Liver (tissue), 9 donors: Measurements from ENCODE around the gene GNA15. TPM values are rescaled to one million over a fixed set of nuclear protein-coding genes. Genes with fewer than 3 reads are reported as not detected.

Experiments
- DNase-seq: peaks from one replicate; pipeline ENCODE4 v3.0.0-alpha.2; 2017; ENCODE audit warnings: low spot score
- H3K27ac ChIP-seq, 2 donors: one replicate each; pipeline ENCODE4 v1.7.0; 2013; ENCODE audit warnings: inconsistent platforms in 2 of 2, low read length in 2 of 2, control low read depth in 1 of 2, low read depth in 1 of 2, mild to moderate bottlenecking in 1 of 2
- H3K27me3 ChIP-seq, 4 donors: one replicate each; pipeline versions ENCODE4 v1.6.1 to v1.7.0; 2013; ENCODE audit warnings: low read length in 3 of 4, inconsistent platforms in 1 of 4, mild to moderate bottlenecking in 1 of 4, moderate library complexity in 1 of 4; ENCODE audit not compliant: control insufficient read depth in 4 of 4, insufficient read depth in 4 of 4
- H3K36me3 ChIP-seq, 4 donors: one replicate each; pipeline versions ENCODE4 v1.6.1 to v1.7.0; 2013; ENCODE audit warnings: low read length in 3 of 4, mild to moderate bottlenecking in 3 of 4, low read depth in 1 of 4, moderate library complexity in 1 of 4; ENCODE audit not compliant: control insufficient read depth in 4 of 4, insufficient read depth in 3 of 4
- H3K4me1 ChIP-seq, 4 donors: one replicate each; pipeline versions ENCODE4 v1.6.1 to v1.7.0; 2013; ENCODE audit warnings: low read length in 3 of 4, mild to moderate bottlenecking in 3 of 4, moderate library complexity in 1 of 4; ENCODE audit not compliant: control insufficient read depth in 4 of 4, insufficient read depth in 4 of 4
- H3K4me3 ChIP-seq, 3 donors: one replicate each; pipeline versions ENCODE4 v1.6.1 to v1.7.0; 2013; ENCODE audit warnings: low read length in 3 of 3, control low read depth in 1 of 3, low read depth in 1 of 3, mild to moderate bottlenecking in 1 of 3
- H3K9ac ChIP-seq, 2 donors: one replicate each; pipeline ENCODE4 v1.7.0; 2013; ENCODE audit warnings: low read length in 2 of 2, mild to moderate bottlenecking in 2 of 2, moderate library complexity in 2 of 2, control low read depth in 1 of 2, low read depth in 1 of 2
- H3K9me3 ChIP-seq, 4 donors: one replicate each; pipeline versions ENCODE4 v1.6.1 to v1.7.0; 2013; ENCODE audit warnings: low read length in 3 of 4; ENCODE audit not compliant: control insufficient read depth in 4 of 4
- EGR1 ChIP-seq, 2 donors: IDR thresholded peaks; 2 replicates each; pipeline ENCODE4 v1.6.1; 2016 to 2018; ENCODE audit warnings: antibody characterized with exemption in 2 of 2, low read depth in 2 of 2
- FOXA1 ChIP-seq: IDR thresholded peaks from 2 replicates; pipeline ENCODE4 v1.6.1; 2016; ENCODE audit warnings: antibody characterized with exemption
- FOXA2 ChIP-seq: IDR thresholded peaks from 2 replicates; pipeline ENCODE4 v1.6.1; 2016; ENCODE audit warnings: antibody characterized with exemption
- GABPA ChIP-seq, 2 donors: IDR thresholded peaks in 1 of 2; conservative IDR thresholded peaks in 1 of 2; 2 replicates each; pipeline ENCODE4 v1.6.1; 2016; ENCODE audit warnings: antibody characterized with exemption in 2 of 2, mild to moderate bottlenecking in 1 of 2, moderate library complexity in 1 of 2
- HNF4A ChIP-seq, 2 donors: conservative IDR thresholded peaks; 2 replicates each; pipeline ENCODE4 v1.6.1; 2016; ENCODE audit warnings: antibody characterized with exemption in 2 of 2, mild to moderate bottlenecking in 2 of 2
- HNF4G ChIP-seq: IDR thresholded peaks from 2 replicates; pipeline ENCODE4 v1.6.1; 2016; ENCODE audit warnings: antibody characterized with exemption
- JUND ChIP-seq, 2 donors: IDR thresholded peaks; 2 replicates each; pipeline ENCODE4 v1.6.1; 2016; ENCODE audit warnings: antibody characterized with exemption in 2 of 2
- NR2F2 ChIP-seq: IDR thresholded peaks from 2 replicates; pipeline ENCODE4 v1.6.1; 2016; ENCODE audit warnings: antibody characterized with exemption
- RAD21 ChIP-seq, 2 donors: IDR thresholded peaks; 2 replicates each; pipeline ENCODE4 v1.6.1; 2016; ENCODE audit warnings: antibody characterized with exemption in 2 of 2, mild to moderate bottlenecking in 2 of 2
- RXRA ChIP-seq, 2 donors: IDR thresholded peaks; 2 replicates each; pipeline ENCODE4 v1.6.1; 2017 to 2018; ENCODE audit warnings: antibody characterized with exemption in 2 of 2, mild to moderate bottlenecking in 1 of 2
- SP1 ChIP-seq: IDR thresholded peaks from 2 replicates; pipeline ENCODE4 v1.6.1; 2018; ENCODE audit warnings: antibody characterized with exemption, mild to moderate bottlenecking
- TAF1 ChIP-seq: conservative IDR thresholded peaks from 2 replicates; pipeline ENCODE4 v1.6.1; 2016; ENCODE audit warnings: antibody characterized with exemption, mild to moderate bottlenecking
- YY1 ChIP-seq: IDR thresholded peaks from 2 replicates; pipeline ENCODE4 v1.6.1; 2016; ENCODE audit warnings: antibody characterized with exemption, mild to moderate bottlenecking
- WGBS: extraction: QIAGEN DNeasy Blood & Tissue Kit; methylation state at CpG from one replicate; pipeline ENCODE4 v1.1.7; 2013; 5-methylcytosine and 5-hydroxymethylcytosine counted together
- polyA plus RNA-seq, 2 donors: library from polyadenylated mRNA; stranded (reverse) in 1 of 2; unstranded in 1 of 2; fragments of 200-250 nt in 1 of 2; fragments of >200 nt in 1 of 2; fragmentation: Nextera tagmentation in 1 of 2; extraction: Ambion mirVana in 1 of 2; gene quantifications; one replicate each; pipeline versions ENCODE4 v1.2.1 to v1.2.3, GENCODE V29; 2013 to 2015
- total RNA-seq, 2 donors: library from RNA; depleted of rRNA; stranded (reverse); fragments of >200 nt; gene quantifications; one replicate each; pipeline ENCODE4 v1.2.3, GENCODE V29; 2014
- TF ChIP-seq, protein P1 (sequence below): IDR thresholded peaks from 2 replicates; pipeline ENCODE4 v1.6.1; 2016; ENCODE audit warnings: antibody characterized with exemption
- TF ChIP-seq, protein P2 (sequence below): IDR thresholded peaks from 2 replicates; pipeline ENCODE4 v1.6.1; 2016; ENCODE audit warnings: antibody characterized with exemption
- TF ChIP-seq, protein P3 (sequence below): IDR thresholded peaks from 2 replicates; pipeline ENCODE4 v1.6.1; 2016; ENCODE audit warnings: antibody characterized with exemption, mild to moderate bottlenecking
- TF ChIP-seq, protein P4 (sequence below): fragments of 150-350 bp; IDR thresholded peaks from 2 replicates; pipeline ENCODE4 v1.5.1; 2017; ENCODE audit warnings: improper control_type of control experiment, low read depth, low read length; ENCODE audit not compliant: missing input control
- TF ChIP-seq, protein P5 (sequence below): IDR thresholded peaks from 2 replicates; pipeline ENCODE4 v1.6.1; 2016; ENCODE audit warnings: antibody characterized with exemption
- donor health status: healthy.
- donor health status: healthy.
- donor health status: healthy.
- donor health status: healthy.
- donor health status: healthy.

GNA15 gene
- total and polyA plus RNA-seq, 4 donors, result 0.11 to 10.4 (median 1.4) TPM

DNA sequence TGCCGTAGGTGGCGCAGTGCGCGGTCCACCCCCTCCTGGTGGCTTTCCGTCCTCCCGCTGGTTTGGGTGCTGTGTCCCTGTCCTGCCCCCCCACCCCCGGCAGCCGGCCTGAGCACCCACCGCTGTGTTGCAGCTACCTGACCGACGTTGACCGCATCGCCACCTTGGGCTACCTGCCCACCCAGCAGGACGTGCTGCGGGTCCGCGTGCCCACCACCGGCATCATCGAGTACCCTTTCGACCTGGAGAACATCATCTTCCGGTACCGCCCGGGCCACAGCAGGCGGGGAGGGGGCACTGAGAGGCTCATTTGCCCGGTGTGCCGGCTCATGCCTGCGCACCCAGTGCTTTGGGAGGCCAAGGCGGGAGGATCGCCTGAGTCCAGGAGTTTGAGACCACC is 21.0 kb upstream of the GNA15 start:
- no peaks in the 10 kb centered on the region for H3K4me1 ChIP-seq
- no peaks in the 10 kb centered on the region for H3K27me3 ChIP-seq
- no peaks in the 10 kb centered on the region for H3K9me3 ChIP-seq
- WGBS, result 94% methylated on average over 29 of the region's 29 CpGs
- no peak overlapping the region for H3K9ac ChIP-seq
- TF ChIP-seq RAD21 (IDR thresholded peaks at IDR 0.05), result no peak
- no peak for TF ChIP-seq TAF1
- TF ChIP-seq SP1, result no peak
- no peak for TF ChIP-seq JUND (IDR thresholded peaks at IDR 0.05)
- no peak for TF ChIP-seq GABPA (IDR thresholded peaks at IDR 0.05 in 1 of 2, conservative IDR thresholded peaks at IDR 0.05 in 1 of 2)
- TF ChIP-seq, protein P1, sequence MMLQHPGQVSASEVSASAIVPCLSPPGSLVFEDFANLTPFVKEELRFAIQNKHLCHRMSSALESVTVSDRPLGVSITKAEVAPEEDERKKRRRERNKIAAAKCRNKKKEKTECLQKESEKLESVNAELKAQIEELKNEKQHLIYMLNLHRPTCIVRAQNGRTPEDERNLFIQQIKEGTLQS, result no peak
- no peak for TF ChIP-seq RXRA (IDR thresholded peaks at IDR 0.05)
- TF ChIP-seq, protein P2, sequence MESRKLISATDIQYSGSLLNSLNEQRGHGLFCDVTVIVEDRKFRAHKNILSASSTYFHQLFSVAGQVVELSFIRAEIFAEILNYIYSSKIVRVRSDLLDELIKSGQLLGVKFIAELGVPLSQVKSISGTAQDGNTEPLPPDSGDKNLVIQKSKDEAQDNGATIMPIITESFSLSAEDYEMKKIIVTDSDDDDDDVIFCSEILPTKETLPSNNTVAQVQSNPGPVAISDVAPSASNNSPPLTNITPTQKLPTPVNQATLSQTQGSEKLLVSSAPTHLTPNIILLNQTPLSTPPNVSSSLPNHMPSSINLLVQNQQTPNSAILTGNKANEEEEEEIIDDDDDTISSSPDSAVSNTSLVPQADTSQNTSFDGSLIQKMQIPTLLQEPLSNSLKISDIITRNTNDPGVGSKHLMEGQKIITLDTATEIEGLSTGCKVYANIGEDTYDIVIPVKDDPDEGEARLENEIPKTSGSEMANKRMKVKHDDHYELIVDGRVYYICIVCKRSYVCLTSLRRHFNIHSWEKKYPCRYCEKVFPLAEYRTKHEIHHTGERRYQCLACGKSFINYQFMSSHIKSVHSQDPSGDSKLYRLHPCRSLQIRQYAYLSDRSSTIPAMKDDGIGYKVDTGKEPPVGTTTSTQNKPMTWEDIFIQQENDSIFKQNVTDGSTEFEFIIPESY, result no peak
- no peak for TF ChIP-seq FOXA1
- TF ChIP-seq, protein P3, sequence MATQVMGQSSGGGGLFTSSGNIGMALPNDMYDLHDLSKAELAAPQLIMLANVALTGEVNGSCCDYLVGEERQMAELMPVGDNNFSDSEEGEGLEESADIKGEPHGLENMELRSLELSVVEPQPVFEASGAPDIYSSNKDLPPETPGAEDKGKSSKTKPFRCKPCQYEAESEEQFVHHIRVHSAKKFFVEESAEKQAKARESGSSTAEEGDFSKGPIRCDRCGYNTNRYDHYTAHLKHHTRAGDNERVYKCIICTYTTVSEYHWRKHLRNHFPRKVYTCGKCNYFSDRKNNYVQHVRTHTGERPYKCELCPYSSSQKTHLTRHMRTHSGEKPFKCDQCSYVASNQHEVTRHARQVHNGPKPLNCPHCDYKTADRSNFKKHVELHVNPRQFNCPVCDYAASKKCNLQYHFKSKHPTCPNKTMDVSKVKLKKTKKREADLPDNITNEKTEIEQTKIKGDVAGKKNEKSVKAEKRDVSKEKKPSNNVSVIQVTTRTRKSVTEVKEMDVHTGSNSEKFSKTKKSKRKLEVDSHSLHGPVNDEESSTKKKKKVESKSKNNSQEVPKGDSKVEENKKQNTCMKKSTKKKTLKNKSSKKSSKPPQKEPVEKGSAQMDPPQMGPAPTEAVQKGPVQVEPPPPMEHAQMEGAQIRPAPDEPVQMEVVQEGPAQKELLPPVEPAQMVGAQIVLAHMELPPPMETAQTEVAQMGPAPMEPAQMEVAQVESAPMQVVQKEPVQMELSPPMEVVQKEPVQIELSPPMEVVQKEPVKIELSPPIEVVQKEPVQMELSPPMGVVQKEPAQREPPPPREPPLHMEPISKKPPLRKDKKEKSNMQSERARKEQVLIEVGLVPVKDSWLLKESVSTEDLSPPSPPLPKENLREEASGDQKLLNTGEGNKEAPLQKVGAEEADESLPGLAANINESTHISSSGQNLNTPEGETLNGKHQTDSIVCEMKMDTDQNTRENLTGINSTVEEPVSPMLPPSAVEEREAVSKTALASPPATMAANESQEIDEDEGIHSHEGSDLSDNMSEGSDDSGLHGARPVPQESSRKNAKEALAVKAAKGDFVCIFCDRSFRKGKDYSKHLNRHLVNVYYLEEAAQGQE, result no peak
- TF ChIP-seq YY1, result no peak
- no peak for TF ChIP-seq FOXA2
- TF ChIP-seq, protein P4, sequence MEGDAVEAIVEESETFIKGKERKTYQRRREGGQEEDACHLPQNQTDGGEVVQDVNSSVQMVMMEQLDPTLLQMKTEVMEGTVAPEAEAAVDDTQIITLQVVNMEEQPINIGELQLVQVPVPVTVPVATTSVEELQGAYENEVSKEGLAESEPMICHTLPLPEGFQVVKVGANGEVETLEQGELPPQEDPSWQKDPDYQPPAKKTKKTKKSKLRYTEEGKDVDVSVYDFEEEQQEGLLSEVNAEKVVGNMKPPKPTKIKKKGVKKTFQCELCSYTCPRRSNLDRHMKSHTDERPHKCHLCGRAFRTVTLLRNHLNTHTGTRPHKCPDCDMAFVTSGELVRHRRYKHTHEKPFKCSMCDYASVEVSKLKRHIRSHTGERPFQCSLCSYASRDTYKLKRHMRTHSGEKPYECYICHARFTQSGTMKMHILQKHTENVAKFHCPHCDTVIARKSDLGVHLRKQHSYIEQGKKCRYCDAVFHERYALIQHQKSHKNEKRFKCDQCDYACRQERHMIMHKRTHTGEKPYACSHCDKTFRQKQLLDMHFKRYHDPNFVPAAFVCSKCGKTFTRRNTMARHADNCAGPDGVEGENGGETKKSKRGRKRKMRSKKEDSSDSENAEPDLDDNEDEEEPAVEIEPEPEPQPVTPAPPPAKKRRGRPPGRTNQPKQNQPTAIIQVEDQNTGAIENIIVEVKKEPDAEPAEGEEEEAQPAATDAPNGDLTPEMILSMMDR, result no peak
- TF ChIP-seq EGR1 (IDR thresholded peaks at IDR 0.05; ENCODE audit: low read depth in 2 of 2), result no peak
- TF ChIP-seq NR2F2, result no peak
- TF ChIP-seq HNF4G, result no peak
- TF ChIP-seq, protein P5, sequence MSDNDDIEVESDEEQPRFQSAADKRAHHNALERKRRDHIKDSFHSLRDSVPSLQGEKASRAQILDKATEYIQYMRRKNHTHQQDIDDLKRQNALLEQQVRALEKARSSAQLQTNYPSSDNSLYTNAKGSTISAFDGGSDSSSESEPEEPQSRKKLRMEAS, result no peak
- no peak for TF ChIP-seq HNF4A (conservative IDR thresholded peaks at IDR 0.05)
- H3K4me3 ChIP-seq, result no peak overlapping the region
- no peak for DNase-seq
- peaks cover 2 to 41% (median 4%) of the 10 kb centered on the region in 4 donors for H3K36me3 ChIP-seq
- H3K27ac ChIP-seq, result no peak overlapping the region
